HG03025 (cell line): Measurements from ENCODE around the gene CDH4.

Experiments
- ATAC-seq: cut with Tn5 transposase; IDR thresholded peaks from one replicate; pipeline ENCODE4 v1.9.1; 2021; ENCODE audit warnings: mild to moderate bottlenecking, moderate library complexity; ENCODE audit not compliant: unreplicated experiment, low FRiP score

The CDH4 gene

DNA sequence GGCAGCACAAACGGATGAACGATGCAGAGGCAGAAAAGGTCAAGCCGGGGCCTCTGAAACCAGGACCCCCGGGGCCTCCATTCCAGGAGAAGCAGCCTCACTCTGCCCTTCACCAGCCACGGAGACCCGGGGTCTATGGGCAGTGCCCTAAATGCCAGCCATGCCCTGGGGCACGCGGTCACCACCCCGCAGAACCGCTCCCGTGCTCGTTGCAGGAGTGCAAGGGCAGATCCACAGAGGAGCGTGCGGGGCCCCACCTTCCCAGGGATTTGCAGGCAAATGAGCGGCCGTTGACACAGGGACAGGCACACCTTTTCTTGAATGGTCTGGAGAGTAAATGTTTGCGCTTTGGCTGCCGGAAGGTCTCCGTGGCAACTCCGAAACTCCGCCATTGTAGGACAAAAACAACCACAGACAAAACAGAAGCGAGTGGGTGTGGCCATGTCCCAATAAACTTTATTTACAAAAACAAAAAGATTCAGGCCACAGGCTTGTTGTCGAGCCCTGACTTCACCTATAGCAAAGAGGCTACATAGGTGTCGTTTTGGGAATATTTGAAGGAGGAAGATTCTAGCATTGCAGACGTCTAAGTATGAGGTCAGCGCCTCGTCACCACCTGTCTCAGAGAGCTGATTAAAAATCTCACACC is 650.3 kb downstream of the CDH4 start:
- no peak for ATAC-seq

DNA sequence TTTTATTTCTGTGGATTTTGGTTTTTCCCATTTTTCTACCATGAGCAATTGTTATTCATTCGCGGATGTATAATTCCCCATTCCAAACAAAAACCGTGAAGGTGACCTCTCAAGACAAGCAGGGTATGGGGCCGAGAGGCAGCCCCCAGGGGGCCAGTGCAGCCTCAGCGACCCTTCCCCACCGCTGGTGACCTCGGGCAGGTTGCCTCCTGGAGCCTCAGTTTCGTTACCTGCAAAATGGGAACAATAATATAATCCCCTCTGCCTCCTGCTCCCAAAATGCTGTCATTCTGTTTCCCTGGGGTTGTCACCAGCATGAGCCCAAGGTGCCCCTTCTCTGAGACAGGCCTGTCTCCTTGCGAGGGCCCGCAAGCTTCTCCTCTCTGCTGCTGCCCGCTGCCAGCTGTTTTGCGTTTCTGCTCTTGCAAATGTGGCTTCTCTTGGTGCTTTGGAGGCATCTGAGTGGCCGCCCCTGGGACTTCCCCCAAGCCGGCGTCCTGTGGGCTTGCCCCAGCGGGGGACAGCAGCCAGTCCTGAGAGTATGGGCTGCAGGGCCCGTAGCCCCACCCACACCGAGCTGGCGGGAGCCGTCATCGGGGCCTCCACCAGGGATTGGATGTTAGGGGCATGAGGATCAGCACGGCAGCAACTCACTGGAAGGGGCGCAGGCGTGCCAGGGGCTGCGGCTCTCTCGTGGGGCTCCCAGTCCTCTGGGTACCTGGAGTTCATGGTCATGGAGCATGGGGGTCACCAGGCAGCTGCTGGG is 651.7 kb downstream of the CDH4 start:
- ATAC-seq, result no peak

DNA sequence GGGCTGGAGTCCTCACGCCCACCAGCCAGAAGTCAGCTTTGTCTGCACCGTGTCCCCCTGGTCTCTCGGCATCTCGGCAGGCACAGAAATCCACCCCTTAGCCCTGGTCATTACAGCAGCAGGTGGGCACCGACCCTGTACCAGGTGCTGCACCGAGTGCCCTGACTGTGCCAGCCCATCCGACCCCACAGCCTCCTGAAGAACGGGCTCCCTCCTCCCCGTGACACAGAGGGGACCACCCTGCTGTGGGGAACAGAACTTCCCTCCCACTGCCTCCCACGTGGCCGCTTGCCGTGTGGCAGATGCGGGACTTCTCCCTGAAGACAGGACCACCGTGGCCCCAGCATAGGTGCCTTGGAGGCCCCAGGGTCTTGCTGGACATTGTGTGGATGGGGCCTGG is 652.4 kb downstream of the CDH4 start:
- ATAC-seq, result no peak

DNA sequence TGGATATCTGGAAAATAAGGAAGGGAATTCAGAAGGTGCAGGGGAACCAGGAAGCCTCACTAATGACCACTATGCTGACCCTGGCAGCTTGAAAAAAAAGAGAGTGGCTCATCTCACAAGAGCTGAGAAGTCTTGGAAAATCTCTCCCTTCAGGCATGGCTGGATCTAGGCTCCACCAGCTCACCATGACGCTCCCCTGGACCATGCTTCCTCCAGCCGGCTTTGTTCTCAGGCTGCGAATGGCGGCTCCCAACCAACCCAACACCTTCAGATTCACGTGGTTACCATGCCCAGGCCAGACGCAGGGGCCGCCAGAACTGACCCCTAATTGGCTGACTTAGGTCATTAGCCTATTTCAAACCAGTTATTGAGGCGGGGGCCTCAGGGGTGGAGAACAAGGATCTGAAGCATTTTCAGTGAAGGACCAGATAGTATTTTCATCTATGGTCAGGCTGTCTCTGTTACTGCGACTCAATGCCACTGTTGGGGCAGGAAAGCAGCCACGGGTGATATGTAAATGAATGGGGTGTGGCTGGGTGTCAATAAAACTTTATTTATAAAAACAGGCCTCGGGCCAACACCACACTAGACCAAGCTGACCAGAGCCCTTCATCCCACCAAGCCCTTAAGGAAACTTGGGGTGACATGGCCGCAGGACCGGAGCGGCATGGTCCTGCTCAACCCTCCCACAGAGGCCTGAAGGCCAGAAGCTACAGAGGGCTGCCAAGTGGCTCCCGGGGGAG is 653.9 kb downstream of the CDH4 start:
- no peak for ATAC-seq

DNA sequence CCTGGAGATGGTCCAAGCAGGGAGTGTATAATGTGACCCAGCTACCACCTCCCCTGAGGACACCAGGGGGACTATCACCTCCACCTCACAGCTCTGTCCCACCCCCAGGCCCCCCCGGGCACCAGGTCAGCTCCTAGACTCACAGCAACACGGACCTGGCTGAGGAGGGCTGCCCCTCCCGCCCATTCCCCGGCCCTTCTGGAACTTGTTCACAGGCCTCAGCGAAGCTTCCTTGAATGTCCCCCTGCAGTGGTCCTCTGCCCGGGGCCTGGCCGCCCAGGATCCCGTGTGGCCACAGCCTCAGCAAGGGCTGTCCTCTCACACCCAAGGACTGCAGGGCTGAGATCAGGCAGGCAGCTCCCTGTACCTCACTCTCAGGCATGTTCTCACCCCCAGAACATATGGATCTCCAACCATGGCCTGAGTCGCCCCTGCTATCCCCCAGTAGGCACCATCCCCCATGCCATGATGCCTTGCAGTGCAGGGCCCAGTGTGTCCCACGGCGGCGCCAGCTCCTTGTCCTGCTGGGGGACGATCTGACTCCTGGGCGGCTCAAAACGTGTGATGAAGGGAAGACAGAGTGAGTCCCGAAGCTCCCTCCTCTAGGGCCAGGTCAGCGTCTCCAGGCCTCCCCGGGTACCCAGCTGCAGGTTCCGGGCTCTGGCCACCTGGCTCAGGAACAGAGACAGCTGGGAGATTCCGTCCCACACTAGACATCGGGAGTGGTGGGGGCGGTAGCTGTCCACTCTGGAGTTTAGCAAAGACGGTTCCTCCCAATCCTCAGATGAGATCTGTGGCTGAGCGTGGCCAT is 655.2 kb downstream of the CDH4 start:
- ATAC-seq, result no peak

DNA sequence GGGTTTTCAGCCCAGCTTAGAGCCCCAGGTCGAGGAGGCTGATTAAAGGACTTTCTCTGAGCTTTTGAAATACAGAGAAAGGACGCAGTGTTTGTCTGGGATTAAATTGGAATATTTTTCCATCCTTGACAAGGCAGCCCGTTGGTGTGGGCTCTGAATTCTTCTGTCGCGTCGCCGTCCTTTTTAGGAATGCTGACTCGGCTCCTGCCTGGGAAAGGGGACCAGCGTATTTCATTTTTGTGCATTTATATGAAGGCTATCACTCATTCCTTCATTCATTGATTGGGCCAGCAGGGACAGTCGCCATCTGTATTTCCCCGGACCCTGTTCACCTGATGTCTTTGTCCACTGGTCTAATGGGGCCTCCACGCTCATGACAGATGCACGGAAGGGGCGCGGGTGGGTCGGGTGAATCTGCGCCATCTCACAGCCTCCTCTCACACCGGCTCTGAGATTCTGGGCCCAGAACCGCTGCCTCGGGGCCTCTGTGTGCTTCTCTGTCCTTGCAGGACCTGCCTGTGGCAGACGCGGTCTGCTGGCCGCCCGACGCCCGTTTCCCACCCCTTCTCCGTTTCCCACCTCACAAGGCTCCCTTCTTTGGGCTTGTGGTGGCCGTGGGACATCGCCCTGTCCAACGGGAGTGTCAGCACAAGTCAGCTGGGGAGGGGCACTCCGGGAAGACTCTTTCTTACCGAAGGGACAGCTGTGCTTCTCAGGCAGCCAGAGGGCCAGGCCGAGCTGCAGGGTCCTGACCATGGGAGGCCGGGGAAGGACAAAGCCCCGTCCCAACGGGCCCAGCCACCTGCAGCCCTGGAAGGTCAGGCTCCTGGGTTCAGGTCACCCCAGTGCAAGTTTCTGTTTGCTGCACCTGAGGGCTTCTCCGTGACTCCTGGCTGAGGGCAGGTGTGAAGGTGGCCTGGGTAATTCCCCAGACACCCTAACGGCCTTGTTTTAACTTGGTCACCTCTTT is 656.3 kb downstream of the CDH4 start:
- no peak for ATAC-seq

DNA sequence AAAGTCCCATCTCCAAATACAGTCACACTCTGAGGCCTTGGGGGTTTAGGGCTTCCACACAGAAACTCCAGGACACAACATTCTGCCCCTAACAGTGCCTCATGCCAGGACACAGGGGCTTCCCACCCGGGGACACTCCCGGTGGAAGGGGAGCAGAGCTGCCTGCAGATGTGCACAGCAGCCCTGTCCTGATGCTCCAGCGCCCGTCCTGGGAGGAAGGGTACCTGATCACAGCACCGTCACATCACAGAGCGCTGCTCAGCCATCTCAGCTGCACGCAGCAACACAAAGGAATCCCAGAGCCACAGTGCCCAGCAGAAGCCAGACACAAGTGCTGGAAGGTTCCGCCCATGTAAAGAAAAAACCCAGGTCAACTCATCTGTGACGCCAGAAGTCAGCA is 657.0 kb downstream of the CDH4 start:
- ATAC-seq, result no peak

DNA sequence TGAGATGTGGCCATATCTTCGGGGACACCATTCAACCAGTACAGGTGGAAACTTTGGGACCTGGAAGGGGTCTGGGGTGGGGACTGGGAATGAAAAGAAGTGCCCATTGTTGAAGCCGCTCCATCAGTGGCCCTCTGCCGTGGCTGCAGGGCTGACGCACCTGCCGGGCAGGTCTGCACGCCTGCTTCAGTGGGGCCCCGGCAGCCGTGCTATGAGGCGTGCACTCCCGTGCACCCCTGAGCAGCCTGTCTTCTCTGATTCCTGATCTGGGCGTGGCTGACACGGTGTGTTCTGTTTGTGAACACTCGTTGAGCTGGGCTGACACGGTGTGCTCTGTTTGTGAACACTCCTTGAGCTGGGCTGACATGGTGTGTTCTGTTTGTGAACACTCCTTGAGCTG is 657.8 kb downstream of the CDH4 start:
- ATAC-seq, result no peak

DNA sequence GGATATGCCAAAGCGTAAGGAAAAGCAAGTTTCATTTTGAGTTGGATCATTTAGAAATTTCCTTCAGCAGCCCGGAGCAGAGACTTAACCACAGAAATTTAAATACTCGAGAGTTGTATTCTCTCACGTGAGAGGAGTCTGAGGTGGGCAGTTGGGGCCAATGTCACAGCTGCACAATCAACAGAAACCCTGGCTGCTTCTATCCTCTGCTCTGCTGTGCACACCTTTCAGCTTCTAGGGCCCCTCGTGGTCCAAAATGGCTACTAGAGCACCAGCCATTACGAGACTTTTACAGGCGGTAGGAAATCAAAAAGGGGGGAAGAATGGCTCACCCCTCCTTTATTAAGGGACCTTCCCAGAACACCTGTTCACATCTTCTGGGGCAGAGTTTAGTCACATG is 659.8 kb downstream of the CDH4 start:
- ATAC-seq, result no peak

DNA sequence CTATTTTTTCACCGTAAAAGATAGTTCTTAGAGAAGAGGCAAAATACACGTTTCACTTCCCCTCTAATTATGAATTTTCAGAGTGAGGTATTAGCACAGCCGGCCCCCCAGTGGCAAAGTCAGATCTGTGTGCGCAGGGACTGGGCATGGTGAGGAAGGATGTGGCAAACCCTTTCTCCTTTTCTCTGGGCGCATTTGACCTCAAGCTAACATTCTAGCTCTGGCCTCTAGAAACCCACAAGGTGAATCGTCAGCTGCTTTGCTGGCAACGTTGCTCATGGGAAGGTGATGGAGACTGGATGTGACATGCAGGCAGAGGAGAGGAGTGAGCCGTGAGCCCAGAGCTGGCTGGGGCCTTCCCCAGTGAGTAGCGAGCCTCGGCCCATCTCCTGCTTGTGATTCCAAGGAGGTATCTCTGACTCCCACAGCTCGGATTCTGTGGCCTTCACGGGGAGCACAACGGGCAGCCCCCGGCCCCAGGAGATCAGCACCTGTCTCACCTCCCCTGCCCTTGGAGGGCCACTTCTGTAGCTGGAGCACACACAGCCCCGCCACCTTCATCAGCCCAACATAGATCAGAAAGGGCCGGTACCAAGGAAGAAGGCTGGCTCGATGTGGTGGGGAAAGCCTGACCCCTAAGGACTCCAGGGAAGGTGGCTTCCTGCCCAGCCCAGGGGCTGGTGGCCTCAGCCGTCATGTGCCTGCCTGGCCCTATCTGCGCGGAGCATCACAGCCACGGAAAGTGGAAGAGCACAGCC is 660.8 kb downstream of the CDH4 start:
- ATAC-seq, result no peak

DNA sequence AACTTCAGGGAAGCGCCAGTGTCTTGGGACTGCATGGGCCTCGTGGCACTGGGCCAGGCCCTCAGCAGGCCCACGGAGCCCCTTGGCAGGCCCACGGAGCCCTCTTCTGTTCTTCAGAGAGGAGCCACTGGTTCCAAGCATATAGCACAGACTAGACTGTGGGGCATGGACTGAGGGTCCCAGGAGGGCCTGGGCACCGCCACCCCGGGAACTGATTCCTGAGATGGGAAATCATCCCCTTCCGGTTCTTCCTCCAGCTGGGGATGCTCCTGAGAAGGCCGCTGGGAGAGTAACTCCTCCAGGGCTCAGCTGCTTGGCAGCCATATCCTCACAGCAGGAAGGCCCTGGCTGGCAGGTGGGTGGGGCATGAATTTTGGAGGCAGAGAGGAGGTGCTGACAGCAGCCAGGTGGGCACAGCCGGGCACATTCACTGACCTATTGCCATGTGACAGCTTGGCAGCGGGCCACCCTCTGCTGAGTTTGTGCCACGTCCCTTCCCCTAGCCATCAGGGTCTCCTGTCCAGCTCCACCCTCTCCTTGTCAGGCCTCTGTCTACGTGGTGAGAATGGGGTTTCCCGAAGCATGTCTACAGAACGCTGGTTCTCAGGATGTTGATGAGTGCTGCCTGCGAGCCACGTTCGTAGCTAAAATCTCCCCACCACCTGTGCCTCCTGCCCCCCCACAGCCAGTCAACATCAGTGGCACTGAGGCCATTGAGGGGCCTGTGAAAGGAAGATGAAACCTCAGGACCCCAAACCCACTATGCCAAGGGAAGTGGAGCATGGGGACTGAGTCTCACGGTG is 661.6 kb downstream of the CDH4 start:
- ATAC-seq, result no peak

DNA sequence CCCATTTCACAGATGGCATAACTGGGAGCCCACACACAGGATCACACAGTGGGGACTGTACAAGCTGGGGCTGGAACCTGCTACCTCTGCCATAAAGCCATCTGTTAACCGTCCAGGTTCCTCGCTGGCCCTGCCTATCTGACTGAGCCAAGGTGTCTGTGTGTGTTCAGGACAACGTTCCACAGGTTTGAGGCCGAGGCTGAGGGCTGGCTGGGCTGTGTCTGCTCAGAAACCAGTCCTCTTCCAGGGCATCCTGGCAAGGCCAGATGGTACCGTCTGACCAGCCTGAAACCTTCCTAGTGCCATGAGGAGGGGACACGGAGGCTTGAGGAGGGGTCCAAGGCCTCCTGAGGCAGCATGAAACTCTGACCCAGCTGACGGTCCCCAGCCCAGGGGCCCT is 663.0 kb downstream of the CDH4 start:
- no peak for ATAC-seq

DNA sequence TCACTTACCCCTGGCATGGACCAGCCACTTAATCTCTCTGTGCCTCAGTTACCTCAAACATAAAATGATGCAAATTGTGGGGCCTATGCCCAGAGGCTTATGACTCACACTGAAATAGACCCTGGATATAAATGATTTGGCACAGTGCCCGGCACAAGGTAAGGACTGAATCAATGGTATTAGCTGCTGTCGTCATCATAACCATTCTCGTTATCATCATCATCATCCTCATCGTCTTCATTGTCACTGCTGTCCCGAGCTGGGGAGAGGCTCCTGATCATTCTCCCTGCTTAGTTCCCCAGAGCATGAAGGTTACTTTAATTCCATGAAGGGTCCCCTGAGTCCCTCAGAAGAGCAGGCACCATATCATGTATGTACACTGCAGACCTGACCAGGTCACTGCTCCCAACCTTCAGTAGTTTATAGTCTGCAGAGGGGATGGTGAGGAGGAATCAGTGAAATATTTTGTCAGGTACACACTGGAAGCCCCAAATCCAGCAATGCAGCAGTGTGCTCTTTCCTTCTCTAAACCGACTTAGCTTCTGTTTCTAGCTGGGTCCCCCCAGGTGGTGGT is 664.3 kb downstream of the CDH4 start:
- no peak for ATAC-seq

DNA sequence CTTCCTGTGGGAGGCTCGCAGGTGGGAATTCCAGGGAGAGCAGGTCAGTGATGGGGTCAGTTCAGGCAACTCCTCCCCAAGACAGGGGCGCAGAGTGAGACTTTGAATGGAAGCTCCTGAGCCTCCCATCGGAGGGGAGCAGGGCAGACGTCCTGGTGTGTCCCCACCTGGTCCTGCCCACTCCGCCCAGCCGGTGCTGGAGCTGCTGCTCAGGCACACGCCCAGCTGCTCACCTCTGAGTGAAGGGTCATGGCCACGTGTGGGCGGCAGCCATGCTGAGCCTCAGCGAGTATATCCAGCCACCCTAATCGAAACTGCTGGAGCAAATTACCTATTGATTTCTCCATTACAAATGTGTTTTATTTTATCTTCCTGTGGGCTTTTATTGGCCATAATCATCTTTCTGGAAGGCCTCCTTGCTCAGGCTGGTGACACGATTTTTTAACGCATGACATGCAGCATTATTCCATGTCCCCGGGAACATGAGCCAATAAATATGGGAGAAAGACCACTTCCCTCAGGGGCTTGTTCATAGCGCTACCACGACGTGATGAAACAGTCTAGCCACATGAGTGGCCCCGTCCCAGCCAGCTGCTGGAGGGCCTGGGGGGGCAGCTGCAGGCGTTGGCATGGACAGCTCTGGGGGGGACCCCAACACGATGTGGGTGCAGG is 665.5 kb downstream of the CDH4 start:
- ATAC-seq, result no peak

DNA sequence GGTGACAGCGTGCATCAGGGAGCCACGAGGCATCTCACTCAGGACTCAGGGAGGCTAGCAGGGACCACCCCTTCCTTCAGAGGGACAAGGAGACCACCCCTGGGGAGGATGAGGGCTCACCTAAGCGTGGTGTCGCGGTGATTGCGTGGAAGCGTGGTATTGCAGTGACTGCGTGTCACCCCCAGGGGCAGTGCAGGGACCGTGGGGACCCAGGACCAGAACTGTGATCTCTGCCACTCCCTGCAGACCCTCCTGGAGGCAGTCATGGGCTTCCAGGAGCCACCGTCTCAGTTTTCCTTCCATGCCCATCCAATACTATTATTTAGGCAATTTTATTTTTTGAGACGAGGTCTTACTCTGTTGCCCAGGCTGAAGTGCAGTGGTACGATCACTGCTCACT is 666.5 kb downstream of the CDH4 start:
- ATAC-seq, result no peak

DNA sequence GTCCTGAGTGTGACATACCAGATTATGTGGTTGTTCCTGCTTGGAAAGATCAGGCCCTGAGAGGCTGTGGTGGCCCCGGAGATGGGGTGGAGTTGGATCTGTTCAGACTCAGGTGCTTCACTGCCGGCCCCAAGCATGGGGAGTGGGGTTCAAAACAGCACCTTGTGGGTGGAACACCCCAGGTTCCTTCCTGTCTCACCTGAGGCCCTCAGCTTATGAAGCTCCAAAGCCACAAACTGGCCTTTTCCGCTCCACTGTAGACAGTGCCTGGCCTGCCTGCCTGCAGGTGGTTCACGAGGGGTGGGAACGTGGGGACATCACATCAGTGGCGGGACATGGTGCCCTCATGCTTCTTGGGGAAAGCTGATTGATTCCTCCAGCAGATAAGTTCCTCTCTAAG is 667.2 kb downstream of the CDH4 start:
- ATAC-seq, result no peak

DNA sequence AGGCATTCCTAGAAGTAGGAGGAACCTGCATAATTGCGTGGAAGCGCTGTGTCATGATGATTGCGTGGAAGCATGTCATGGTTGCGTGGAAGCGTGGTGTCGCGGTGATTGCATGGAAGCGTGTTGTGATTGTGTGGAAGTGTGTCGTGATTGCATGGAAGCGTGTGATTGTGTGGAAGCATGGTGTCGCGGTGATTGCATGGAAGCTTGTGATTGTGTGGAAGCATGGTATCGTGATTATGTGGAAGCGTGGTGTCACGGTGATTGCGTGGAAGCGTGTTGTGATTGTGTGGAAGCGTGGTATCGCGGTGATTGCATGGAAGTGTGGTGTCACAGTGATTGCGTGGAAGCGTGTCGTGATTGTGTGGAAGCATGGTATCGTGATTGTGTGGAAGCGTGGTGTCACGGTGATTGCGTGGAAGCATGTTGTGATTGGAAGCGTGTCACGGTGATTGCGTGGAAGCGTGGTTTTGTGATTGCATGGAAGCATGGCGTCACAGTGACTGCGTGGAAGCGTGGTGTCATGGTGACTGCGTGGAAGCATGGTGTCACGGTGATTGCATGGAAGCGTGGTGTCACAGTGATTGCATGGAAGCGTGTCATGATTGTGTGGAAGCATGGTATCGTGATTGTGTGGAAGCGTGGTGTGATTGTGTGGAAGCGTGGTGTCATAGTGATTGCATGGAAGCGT is 667.8 kb downstream of the CDH4 start:
- no peak for ATAC-seq
